ENCODE results near the gene HTR4.
"Not testable (repeated sequence)": the region's sequence is repeated elsewhere in the genome, so short reads cannot be mapped to it uniquely, and the experiment has no call there.

HTR4 gene, protein sequence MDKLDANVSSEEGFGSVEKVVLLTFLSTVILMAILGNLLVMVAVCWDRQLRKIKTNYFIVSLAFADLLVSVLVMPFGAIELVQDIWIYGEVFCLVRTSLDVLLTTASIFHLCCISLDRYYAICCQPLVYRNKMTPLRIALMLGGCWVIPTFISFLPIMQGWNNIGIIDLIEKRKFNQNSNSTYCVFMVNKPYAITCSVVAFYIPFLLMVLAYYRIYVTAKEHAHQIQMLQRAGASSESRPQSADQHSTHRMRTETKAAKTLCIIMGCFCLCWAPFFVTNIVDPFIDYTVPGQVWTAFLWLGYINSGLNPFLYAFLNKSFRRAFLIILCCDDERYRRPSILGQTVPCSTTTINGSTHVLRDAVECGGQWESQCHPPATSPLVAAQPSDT

DNA sequence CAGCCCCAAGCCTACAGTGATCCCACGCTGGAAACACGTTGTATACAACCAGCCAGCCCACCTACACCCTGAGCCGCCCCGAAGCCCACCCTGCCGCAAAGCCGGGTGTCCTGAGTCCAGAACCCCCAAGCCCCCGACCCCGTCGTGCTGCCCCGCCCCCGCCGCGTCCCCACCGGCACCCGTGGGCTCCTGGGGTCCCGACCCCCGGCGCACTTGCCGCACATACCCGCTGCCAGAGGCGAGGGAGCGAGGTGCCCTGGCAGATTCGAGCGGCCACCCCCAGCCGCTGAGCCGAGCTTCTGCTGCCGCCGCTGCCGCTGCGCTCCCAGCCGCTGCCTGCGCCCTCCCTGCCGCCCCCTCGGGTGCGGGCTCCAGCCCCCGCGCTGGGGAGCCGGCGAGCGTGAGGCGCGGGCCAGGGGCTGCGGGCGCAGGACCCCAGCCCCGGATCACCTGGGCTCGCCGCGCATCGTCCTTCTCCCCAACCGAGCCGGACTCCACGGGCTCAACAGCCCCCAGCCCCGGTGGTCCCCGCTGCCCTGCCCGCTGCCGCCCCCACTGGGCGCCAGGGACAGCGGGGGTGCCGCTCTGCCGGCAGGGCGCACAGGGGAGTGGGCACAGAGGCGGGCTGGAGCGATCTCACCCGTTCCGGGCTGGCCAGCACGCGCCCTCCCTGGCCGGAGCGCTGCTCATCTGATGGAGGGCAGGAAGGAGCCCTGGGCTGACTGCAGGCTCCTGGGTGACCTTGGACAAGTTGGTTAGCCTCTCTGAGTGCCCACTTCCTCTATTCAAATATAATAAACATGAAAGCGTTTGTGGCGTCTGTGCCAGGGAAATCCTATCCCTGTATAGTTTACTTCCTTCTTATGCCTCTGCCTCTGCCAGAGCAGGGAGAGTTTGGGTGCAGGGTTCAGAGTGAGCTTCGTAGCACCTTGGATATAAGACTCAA lies at the start of gene HTR4:
HTR4 (minus strand) TSS at position 692 of the 946 bp plus-strand sequence. CDS start 17,513 bp downstream, outside the sequence.
- DNase-seq (ENCODE audit: low read depth, low spot score), result peak; percentile 10

DNA sequence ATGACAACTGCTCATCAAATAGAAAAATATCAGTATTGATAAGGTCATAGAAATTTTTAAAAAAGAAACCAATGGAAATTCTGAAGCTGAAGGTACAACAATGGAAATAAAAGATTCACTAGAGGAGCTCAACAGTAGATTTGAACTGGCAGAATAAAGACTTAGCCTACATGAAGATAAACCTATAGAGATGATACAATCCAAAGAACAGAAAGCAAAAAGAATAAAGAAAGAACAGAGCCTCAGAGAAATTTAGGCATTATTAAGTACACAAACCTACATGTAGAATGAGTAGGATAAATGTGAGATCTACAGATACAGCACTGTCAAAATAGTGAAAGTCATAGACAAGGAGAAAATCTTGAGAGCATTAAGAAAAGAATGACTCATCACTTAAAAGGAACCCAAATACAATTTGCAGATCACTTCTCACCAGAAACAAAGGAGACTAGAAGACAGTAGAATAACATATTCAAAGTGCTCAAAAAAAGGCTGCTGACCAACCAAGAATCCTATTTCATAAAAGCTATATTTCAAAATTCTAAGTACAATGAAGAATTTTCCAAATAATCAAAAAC lies 47.8 kb upstream of the HTR4 start:
- DNase-seq (ENCODE audit: low read depth, low spot score), result no peak

GRCh38 chr5:148699028-148699427 lies 44.7 kb upstream of the HTR4 start:
- no peak for DNase-seq (ENCODE audit: low read depth, low spot score)

DNA sequence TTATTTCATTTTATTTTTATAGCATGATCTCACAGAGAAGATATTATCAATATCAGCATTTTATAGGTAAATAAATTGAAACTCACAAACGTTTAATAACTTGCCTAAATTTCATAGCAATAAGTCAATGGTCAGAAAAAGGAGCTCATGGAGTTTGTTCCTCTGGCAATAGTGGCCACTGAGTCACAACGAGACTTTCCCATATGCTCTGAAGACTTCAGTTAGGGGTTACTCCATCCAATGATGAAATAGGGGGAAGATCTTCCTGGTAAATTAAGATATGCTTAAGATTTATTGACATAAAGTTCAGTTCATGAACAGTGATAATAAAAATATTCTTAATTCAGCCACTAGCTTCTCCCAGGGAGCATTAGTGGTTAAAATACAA lies 43.5 kb upstream of the HTR4 start:
- DNase-seq (ENCODE audit: low read depth, low spot score), result no peak

DNA sequence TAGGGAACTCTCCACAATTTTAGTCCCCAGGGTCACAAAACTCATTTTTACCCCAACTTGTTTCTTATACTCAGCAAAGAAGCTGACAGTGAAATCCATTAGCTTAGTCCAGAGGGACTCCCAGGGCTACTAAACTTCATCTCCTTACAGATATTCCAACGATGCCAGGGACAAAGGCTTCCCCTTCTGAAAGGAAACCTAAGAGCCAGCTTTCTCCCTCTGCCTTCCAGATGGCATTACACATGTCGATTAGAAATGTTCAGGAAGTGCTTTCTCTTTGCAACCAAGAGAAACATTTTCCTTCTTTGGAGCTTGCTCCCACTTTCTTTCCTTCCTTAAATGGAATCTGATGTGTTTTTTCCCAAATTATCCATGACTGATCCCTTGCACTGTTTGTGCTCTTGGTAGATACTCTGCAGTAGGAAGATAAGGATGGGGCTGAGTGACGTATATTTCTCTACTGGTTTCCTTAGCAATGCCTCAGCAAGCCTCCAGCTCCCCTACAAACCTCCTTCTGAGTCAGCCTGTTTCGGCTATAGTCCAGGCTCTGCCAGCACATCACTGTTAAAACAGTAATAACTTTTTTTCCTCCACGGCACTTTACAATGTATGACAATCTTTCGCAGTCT lies 43.0 kb upstream of the HTR4 start:
- DNase-seq (ENCODE audit: low read depth, low spot score), result no peak

GRCh38 chr5:148696187-148697036 lies 42.1 kb upstream of the HTR4 start:
- DNase-seq (ENCODE audit: low read depth, low spot score), result no peak

- DNase-seq (ENCODE audit: low read depth, low spot score), result no peak
These were observed 36.6 kb upstream of the HTR4 start for GRCh38 chr5:148690945-148691344.

- no peak for DNase-seq (ENCODE audit: low read depth, low spot score)
These were observed 34.5 kb upstream of the HTR4 start for GRCh38 chr5:148688787-148689186.

DNA sequence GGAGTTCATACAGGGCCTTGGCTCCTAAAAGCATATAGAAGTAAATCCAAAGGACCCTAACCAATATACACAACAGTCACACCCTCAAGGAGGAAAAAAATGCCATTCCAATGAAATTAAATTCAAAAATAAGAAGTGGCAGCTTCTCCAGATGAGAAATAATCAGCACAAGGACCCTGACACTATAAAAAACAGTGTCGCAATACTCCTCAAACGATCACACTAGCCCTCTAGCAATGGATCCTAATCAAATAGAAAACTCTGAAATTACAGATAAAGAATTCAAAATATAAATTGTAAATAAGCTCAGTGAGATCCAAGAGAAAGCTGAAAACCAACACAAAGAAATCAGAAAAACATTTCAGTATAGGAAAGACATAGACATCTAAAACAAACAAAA lies 33.5 kb upstream of the HTR4 start:
- DNase-seq (ENCODE audit: low read depth, low spot score), result no peak

DNA sequence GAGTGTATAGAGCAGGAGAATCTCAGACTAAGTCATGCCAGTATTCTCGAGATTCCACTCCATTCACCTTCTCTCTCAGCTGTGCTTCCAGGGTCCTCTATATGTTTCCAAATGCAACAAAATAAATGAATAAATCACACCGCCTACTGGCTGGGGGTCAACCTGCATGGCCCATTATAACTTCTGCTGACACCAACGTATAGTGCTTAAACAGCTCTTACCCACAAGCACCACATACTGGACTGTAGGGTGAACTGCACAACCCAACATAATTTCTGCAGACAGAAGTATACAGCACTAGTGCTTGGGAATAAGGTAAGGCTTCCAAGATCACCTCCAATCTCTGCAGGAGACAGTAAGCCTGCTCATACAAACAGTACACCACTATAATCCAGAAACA lies 33.1 kb upstream of the HTR4 start:
- DNase-seq (ENCODE audit: low read depth, low spot score), result peak; percentile 63

- no peak for DNase-seq (ENCODE audit: low read depth, low spot score)
These were observed 32.3 kb upstream of the HTR4 start for GRCh38 chr5:148686660-148687059.

GRCh38 chr5:148685520-148686134 lies 31.3 kb upstream of the HTR4 start:
- no peak for DNase-seq (ENCODE audit: low read depth, low spot score)

DNA sequence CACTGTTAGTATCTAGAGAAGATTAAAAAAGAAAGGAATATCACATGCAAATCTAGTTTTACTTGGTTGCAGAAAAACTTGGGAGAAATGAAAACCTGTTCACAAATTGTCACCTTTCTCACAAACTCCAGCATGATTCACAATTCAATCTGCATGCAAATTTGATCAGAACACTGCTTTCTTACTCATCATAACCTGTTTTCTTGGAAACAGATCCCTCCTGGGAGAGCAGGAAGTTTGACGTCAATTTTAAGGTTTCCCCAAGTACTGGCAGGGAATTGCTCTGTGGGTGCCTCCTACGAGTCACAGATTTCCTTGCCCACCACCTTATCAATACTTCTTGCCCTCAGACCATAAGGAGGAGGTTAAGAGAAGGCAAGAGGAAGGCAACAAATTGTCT lies 30.2 kb upstream of the HTR4 start:
- DNase-seq (ENCODE audit: low read depth, low spot score), result no peak

DNA sequence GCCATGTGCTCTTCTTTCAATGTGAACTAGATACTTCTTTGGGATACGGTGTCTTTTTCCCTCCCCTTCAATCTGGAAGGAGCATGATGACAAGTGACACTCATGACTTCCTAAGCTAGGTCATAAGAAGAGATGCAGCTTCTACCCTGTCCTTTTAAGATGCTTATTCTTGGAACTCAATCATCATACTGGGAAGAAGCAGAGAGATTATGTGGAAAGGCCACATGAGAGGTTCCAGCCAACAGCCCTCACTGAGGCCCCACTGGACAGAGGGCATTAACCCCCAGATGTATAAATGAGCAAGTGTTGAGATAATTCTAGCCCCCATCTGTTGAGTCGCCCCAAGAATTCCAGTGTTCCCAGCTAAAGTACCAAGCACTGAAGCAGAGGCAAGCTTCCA lies 29.3 kb upstream of the HTR4 start:
- DNase-seq (ENCODE audit: low read depth, low spot score), result no peak

GRCh38 chr5:148682058-148683026 lies 28.0 kb upstream of the HTR4 start:
- DNase-seq (ENCODE audit: low read depth, low spot score), result no peak

GRCh38 chr5:148681157-148682057 lies 27.1 kb upstream of the HTR4 start:
- no peak for DNase-seq (ENCODE audit: low read depth, low spot score)

DNA sequence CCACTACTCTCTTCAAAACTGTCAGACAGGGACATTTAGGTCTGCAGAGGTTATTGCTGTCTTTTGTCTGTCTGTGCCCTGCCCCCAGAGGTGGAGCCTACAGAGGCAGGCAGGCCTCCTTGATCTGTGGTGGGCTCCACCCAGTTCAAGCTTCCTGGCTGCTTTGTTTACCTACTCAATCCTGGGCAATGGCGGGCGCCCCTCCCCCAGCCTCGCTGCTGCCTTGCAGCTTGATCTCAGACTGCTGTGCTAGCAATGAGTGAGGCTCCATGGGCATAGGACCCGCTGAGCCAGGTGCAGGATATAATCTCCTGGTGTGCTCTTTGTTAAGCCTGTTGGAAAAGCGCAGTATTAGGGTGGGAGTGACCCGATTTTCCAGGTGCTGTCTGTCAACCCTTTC lies 19.4 kb upstream of the HTR4 start:
- DNase-seq (ENCODE audit: low read depth, low spot score), result not testable (repeated sequence)

- no peak for DNase-seq (ENCODE audit: low read depth, low spot score)
These were observed 12.0 kb upstream of the HTR4 start for GRCh38 chr5:148666353-148666752.
